Stomach (tissue), 4 donors: ENCODE measurements around the gene SHFL.

ENCODE experiments used
- EP300 ChIP-seq: sonication (generic); formaldehyde crosslinking; IDR thresholded peaks from one replicate; pipeline ENCODE4 v1.6.1; 2017; ENCODE audit warnings: antibody characterized with exemption
- POLR2A ChIP-seq, 4 donors: fragments of 450-650 bp; IDR thresholded peaks; one replicate each; pipeline ENCODE4 v1.6.1; 2016; ENCODE audit warnings: antibody characterized with exemption in 4 of 4, control low read depth in 2 of 4, mild to moderate bottlenecking in 1 of 4, moderate library complexity in 1 of 4
- POLR2AphosphoS5 ChIP-seq, 3 donors: sonication (generic); formaldehyde crosslinking; IDR thresholded peaks; one replicate each; pipeline ENCODE4 v1.6.1; 2016; ENCODE audit warnings: antibody characterized with exemption in 3 of 3
- TF ChIP-seq, protein P1 (sequence below), 7 experiments: fragments of 450-650 bp in 4 of 7; fragments of 200-600 bp in 3 of 7; sonication (generic) in 3 of 7; IDR thresholded peaks; one replicate each; pipeline ENCODE4 v1.5.1; 2016 to 2019; ENCODE audit warnings: antibody characterized with exemption in 7 of 7, control low read depth in 2 of 7, mild to moderate bottlenecking in 1 of 7

GRCh38 chr19:10069046-10069445 lies 17.1 kb upstream of the SHFL start:
- TF ChIP-seq, protein P1, sequence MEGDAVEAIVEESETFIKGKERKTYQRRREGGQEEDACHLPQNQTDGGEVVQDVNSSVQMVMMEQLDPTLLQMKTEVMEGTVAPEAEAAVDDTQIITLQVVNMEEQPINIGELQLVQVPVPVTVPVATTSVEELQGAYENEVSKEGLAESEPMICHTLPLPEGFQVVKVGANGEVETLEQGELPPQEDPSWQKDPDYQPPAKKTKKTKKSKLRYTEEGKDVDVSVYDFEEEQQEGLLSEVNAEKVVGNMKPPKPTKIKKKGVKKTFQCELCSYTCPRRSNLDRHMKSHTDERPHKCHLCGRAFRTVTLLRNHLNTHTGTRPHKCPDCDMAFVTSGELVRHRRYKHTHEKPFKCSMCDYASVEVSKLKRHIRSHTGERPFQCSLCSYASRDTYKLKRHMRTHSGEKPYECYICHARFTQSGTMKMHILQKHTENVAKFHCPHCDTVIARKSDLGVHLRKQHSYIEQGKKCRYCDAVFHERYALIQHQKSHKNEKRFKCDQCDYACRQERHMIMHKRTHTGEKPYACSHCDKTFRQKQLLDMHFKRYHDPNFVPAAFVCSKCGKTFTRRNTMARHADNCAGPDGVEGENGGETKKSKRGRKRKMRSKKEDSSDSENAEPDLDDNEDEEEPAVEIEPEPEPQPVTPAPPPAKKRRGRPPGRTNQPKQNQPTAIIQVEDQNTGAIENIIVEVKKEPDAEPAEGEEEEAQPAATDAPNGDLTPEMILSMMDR (IDR thresholded peaks at IDR 0.05), result no peak
- no peak for TF ChIP-seq POLR2A (IDR thresholded peaks at IDR 0.05)
- no peak for TF ChIP-seq POLR2AphosphoS5 (IDR thresholded peaks at IDR 0.05)
- TF ChIP-seq EP300, result no peak
